ENCODE data around the gene ATP13A3. TPM values are rescaled to one million over a fixed set of nuclear protein-coding genes. Genes with fewer than 3 reads are reported as not detected.
"Not testable (repeated sequence)": the region's sequence is repeated elsewhere in the genome, so short reads cannot be mapped to it uniquely, and the experiment has no call there.

The ATP13A3 gene
- total RNA-seq = 10 to 100 TPM; 56.3 to 57.0 TPM

- POLR2A ChIA-PET = interaction anchor here (1.0 to 1.4 kb wide), 3 partner anchors 10 to 102 kb away, joined by 3 to 6 read pairs (median 4); no protein-coding TSS in a partner anchor
- Mint-ChIP-seq H3K27ac (peak within 1 kb of the TSS; percentile 92), H3K9me3 (no peaks in the 10 kb centered on the region), H3K4me1 (peaks cover 32% of the 10 kb centered on the region), H3K27me3 (no peaks in the 10 kb centered on the region), H3K36me3 (peaks cover 20% of the 10 kb centered on the region), H3K4me3 (peak within 1 kb of the TSS; percentile 92)
- ATAC-seq (ENCODE audit: low read depth) (peak; percentile 85), DNase-seq (peak; percentile 91)
These were observed at the start of gene ATP13A3 for GRCh38 chr3:194486540-194487288. Gene ATP13A3 (minus strand): TSS chr3:194487002. CDS start chr3:194462190, 24,812 bp downstream.

- not testable (repeated sequence) for H3K27ac Mint-ChIP-seq; ATAC-seq (ENCODE audit: low read depth); H3K36me3 Mint-ChIP-seq
These were observed 48.4 kb upstream of the ATP13A3 start for GRCh38 chr3:194535199-194535598.

GRCh38 chr3:194534243-194534642 is 47.4 kb upstream of the ATP13A3 start:
- Mint-ChIP-seq H3K4me3 (no peak overlapping the region), H3K27me3 (peaks cover 2% of the 10 kb centered on the region), H3K4me1 (peaks cover 1% of the 10 kb centered on the region), H3K36me3 (no peaks in the 10 kb centered on the region), H3K27ac (no peak overlapping the region), H3K9me3 (peaks cover 17% of the 10 kb centered on the region)
- no peak for DNase-seq
- POLR2A ChIA-PET = no interaction called here
- no peak for ATAC-seq (ENCODE audit: low read depth)

More at GRCh38 chr3:194535199-194535598, 48.4 kb upstream of the ATP13A3 start:
- H3K9me3 Mint-ChIP-seq = peaks cover 17% of the 10 kb centered on the region
- POLR2A ChIA-PET, H3K4me1 Mint-ChIP-seq, H3K4me3 Mint-ChIP-seq, H3K27me3 Mint-ChIP-seq, DNase-seq: not testable (repeated sequence)

- POLR2A ChIA-PET = no interaction called here
- ATAC-seq (ENCODE audit: low read depth) (no peak), DNase-seq (no peak)
- Mint-ChIP-seq H3K36me3 (no peaks in the 10 kb centered on the region), H3K27ac (no peak overlapping the region), H3K4me3 (no peak overlapping the region), H3K9me3 (peaks cover 17% of the 10 kb centered on the region), H3K4me1 (peaks cover 1% of the 10 kb centered on the region), H3K27me3 (peaks cover 2% of the 10 kb centered on the region)
These were observed 45.8 kb upstream of the ATP13A3 start for GRCh38 chr3:194532591-194532990.

GRCh38 chr3:194527726-194528125 is 40.9 kb upstream of the ATP13A3 start:
- no peaks in the 10 kb centered on the region for H3K4me1 Mint-ChIP-seq
- no peaks in the 10 kb centered on the region for H3K27me3 Mint-ChIP-seq
- ATAC-seq (ENCODE audit: low read depth) (no peak), DNase-seq (no peak)
- POLR2A ChIA-PET = interaction anchor here (0.6 kb wide), 1 partner anchor 17 kb away, joined by 7 read pairs; no protein-coding TSS in a partner anchor
- no peak overlapping the region for H3K27ac Mint-ChIP-seq
- H3K36me3 Mint-ChIP-seq = no peaks in the 10 kb centered on the region
- no peaks in the 10 kb centered on the region for H3K9me3 Mint-ChIP-seq
- H3K4me3 Mint-ChIP-seq = no peak overlapping the region

GRCh38 chr3:194526164-194526563 is 39.4 kb upstream of the ATP13A3 start:
- Mint-ChIP-seq H3K36me3 (no peaks in the 10 kb centered on the region), H3K4me3 (no peak overlapping the region), H3K4me1 (no peaks in the 10 kb centered on the region), H3K9me3 (no peaks in the 10 kb centered on the region), H3K27me3 (peaks cover 6% of the 10 kb centered on the region), H3K27ac (no peak overlapping the region)
- DNase-seq = no peak
- ATAC-seq (ENCODE audit: low read depth) = no peak
- POLR2A ChIA-PET = no interaction called here

- POLR2A ChIA-PET = no interaction called here
These were observed 35.8 kb upstream of the ATP13A3 start for GRCh38 chr3:194522579-194523046.

GRCh38 chr3:194521510-194522260 is 34.9 kb upstream of the ATP13A3 start:
- H3K36me3 Mint-ChIP-seq = no peaks in the 10 kb centered on the region
- POLR2A ChIA-PET = no interaction called here
- DNase-seq = no peak
- H3K4me3 Mint-ChIP-seq = no peak overlapping the region
- H3K27me3 Mint-ChIP-seq = peaks cover 10% of the 10 kb centered on the region
- no peak for ATAC-seq (ENCODE audit: low read depth)
- no peak overlapping the region for H3K27ac Mint-ChIP-seq
- H3K9me3 Mint-ChIP-seq = no peaks in the 10 kb centered on the region
- H3K4me1 Mint-ChIP-seq = no peaks in the 10 kb centered on the region

More at GRCh38 chr3:194522579-194523046, 35.8 kb upstream of the ATP13A3 start:
- Mint-ChIP-seq H3K27me3 (peaks cover 10% of the 10 kb centered on the region), H3K4me3 (no peak overlapping the region), H3K27ac (no peak overlapping the region), H3K36me3 (no peaks in the 10 kb centered on the region), H3K4me1 (no peaks in the 10 kb centered on the region), H3K9me3 (no peaks in the 10 kb centered on the region)
- ATAC-seq (ENCODE audit: low read depth) (no peak), DNase-seq (no peak)

- H3K36me3 Mint-ChIP-seq; H3K4me1 Mint-ChIP-seq; POLR2A ChIA-PET; ATAC-seq (ENCODE audit: low read depth); H3K9me3 Mint-ChIP-seq; H3K4me3 Mint-ChIP-seq; H3K27ac Mint-ChIP-seq; DNase-seq: not testable (repeated sequence)
- H3K27me3 Mint-ChIP-seq = peaks cover 10% of the 10 kb centered on the region
These were observed 33.9 kb upstream of the ATP13A3 start for GRCh38 chr3:194520682-194521162.

- POLR2A ChIA-PET; H3K9me3 Mint-ChIP-seq; H3K27ac Mint-ChIP-seq; ATAC-seq (ENCODE audit: low read depth); H3K36me3 Mint-ChIP-seq; H3K4me3 Mint-ChIP-seq; DNase-seq; H3K4me1 Mint-ChIP-seq: not testable (repeated sequence)
- H3K27me3 Mint-ChIP-seq = peaks cover 14% of the 10 kb centered on the region
These were observed 33.4 kb upstream of the ATP13A3 start for GRCh38 chr3:194520201-194520600.

GRCh38 chr3:194518652-194519051 is 31.9 kb upstream of the ATP13A3 start:
- no peaks in the 10 kb centered on the region for H3K4me1 Mint-ChIP-seq
- no peaks in the 10 kb centered on the region for H3K9me3 Mint-ChIP-seq
- no peak overlapping the region for H3K27ac Mint-ChIP-seq
- H3K27me3 Mint-ChIP-seq = peaks cover 14% of the 10 kb centered on the region
- POLR2A ChIA-PET = no interaction called here
- no peaks in the 10 kb centered on the region for H3K36me3 Mint-ChIP-seq
- ATAC-seq (ENCODE audit: low read depth) (no peak), DNase-seq (no peak)
- H3K4me3 Mint-ChIP-seq = no peak overlapping the region

GRCh38 chr3:194517333-194517732 is 30.5 kb upstream of the ATP13A3 start:
- ATAC-seq (ENCODE audit: low read depth) (no peak), DNase-seq (no peak)
- peaks cover 14% of the 10 kb centered on the region for H3K27me3 Mint-ChIP-seq
- H3K4me3 Mint-ChIP-seq = no peak overlapping the region
- no peaks in the 10 kb centered on the region for H3K9me3 Mint-ChIP-seq
- POLR2A ChIA-PET = no interaction called here
- H3K36me3 Mint-ChIP-seq = no peaks in the 10 kb centered on the region
- H3K4me1 Mint-ChIP-seq = no peaks in the 10 kb centered on the region
- no peak overlapping the region for H3K27ac Mint-ChIP-seq

GRCh38 chr3:194514626-194515025 is 27.8 kb upstream of the ATP13A3 start:
- DNase-seq (no peak), ATAC-seq (ENCODE audit: low read depth) (no peak)
- POLR2A ChIA-PET = no interaction called here

More at GRCh38 chr3:194514626-194515025, 27.8 kb upstream of the ATP13A3 start:
- Mint-ChIP-seq H3K27me3 (peaks cover 8% of the 10 kb centered on the region), H3K4me1 (no peaks in the 10 kb centered on the region), H3K9me3 (no peaks in the 10 kb centered on the region), H3K27ac (no peak overlapping the region), H3K4me3 (no peak overlapping the region), H3K36me3 (no peaks in the 10 kb centered on the region)
